ENCODE data around the gene JAG1.

JAG1 gene

GRCh38 chr20:10641467-10641866 lies 32.3 kb downstream of the JAG1 start:
- Histone ChIP-seq H3K4me1 (ENCODE audit: control insufficient read depth, insufficient read depth, low read length, poor library complexity, severe bottlenecking) (no peaks in the 10 kb centered on the region), H3K4me3 (ENCODE audit: insufficient read depth, low read depth, low read length, poor library complexity, severe bottlenecking) (no peak overlapping the region), H3K27me3 (replicated peaks; ENCODE audit: control insufficient read depth, insufficient read depth, low read length, poor library complexity, severe bottlenecking) (no peaks in the 10 kb centered on the region), H3K36me3 (ENCODE audit: control insufficient read depth, insufficient read depth, low read length) (no peaks in the 10 kb centered on the region), H3K27ac (ENCODE audit: insufficient read depth, low read length, poor library complexity, severe bottlenecking) (no peak overlapping the region), H3K9me3 (ENCODE audit: control insufficient read depth, low read length) (no peaks in the 10 kb centered on the region)
- no peak for DNase-seq

GRCh38 chr20:10640897-10641296 lies 32.9 kb downstream of the JAG1 start:
- Histone ChIP-seq H3K27ac (ENCODE audit: insufficient read depth, low read length, poor library complexity, severe bottlenecking) (no peak overlapping the region), H3K36me3 (ENCODE audit: control insufficient read depth, insufficient read depth, low read length) (no peaks in the 10 kb centered on the region), H3K9me3 (ENCODE audit: control insufficient read depth, low read length) (no peaks in the 10 kb centered on the region), H3K4me1 (ENCODE audit: control insufficient read depth, insufficient read depth, low read length, poor library complexity, severe bottlenecking) (no peaks in the 10 kb centered on the region), H3K4me3 (ENCODE audit: insufficient read depth, low read depth, low read length, poor library complexity, severe bottlenecking) (no peak overlapping the region), H3K27me3 (replicated peaks; ENCODE audit: control insufficient read depth, insufficient read depth, low read length, poor library complexity, severe bottlenecking) (no peaks in the 10 kb centered on the region)
- no peak for DNase-seq

- Histone ChIP-seq H3K4me3 (ENCODE audit: insufficient read depth, low read depth, low read length, poor library complexity, severe bottlenecking) (no peak overlapping the region), H3K27me3 (replicated peaks; ENCODE audit: control insufficient read depth, insufficient read depth, low read length, poor library complexity, severe bottlenecking) (no peaks in the 10 kb centered on the region), H3K27ac (ENCODE audit: insufficient read depth, low read length, poor library complexity, severe bottlenecking) (no peak overlapping the region), H3K36me3 (ENCODE audit: control insufficient read depth, insufficient read depth, low read length) (no peaks in the 10 kb centered on the region), H3K9me3 (ENCODE audit: control insufficient read depth, low read length) (no peaks in the 10 kb centered on the region), H3K4me1 (ENCODE audit: control insufficient read depth, insufficient read depth, low read length, poor library complexity, severe bottlenecking) (no peaks in the 10 kb centered on the region)
- no peak for DNase-seq
Observed at GRCh38 chr20:10639737-10640556, 33.9 kb downstream of the JAG1 start.

- Histone ChIP-seq H3K4me1 (ENCODE audit: control insufficient read depth, insufficient read depth, low read length, poor library complexity, severe bottlenecking) (no peaks in the 10 kb centered on the region), H3K27me3 (replicated peaks; ENCODE audit: control insufficient read depth, insufficient read depth, low read length, poor library complexity, severe bottlenecking) (no peaks in the 10 kb centered on the region), H3K4me3 (ENCODE audit: insufficient read depth, low read depth, low read length, poor library complexity, severe bottlenecking) (no peak overlapping the region), H3K36me3 (ENCODE audit: control insufficient read depth, insufficient read depth, low read length) (no peaks in the 10 kb centered on the region), H3K9me3 (ENCODE audit: control insufficient read depth, low read length) (no peaks in the 10 kb centered on the region), H3K27ac (ENCODE audit: insufficient read depth, low read length, poor library complexity, severe bottlenecking) (no peak overlapping the region)
- DNase-seq, result no peak
Observed at GRCh38 chr20:10639077-10639736, 34.6 kb downstream of the JAG1 start.

GRCh38 chr20:10637563-10637962 lies 36.2 kb downstream of the JAG1 start:
- H3K4me1 ChIP-seq (ENCODE audit: control insufficient read depth, insufficient read depth, low read length, poor library complexity, severe bottlenecking), result no peaks in the 10 kb centered on the region
- no peaks in the 10 kb centered on the region for H3K36me3 ChIP-seq (ENCODE audit: control insufficient read depth, insufficient read depth, low read length)
- no peak overlapping the region for H3K4me3 ChIP-seq (ENCODE audit: insufficient read depth, low read depth, low read length, poor library complexity, severe bottlenecking)
- no peaks in the 10 kb centered on the region for H3K9me3 ChIP-seq (ENCODE audit: control insufficient read depth, low read length)
- no peaks in the 10 kb centered on the region for H3K27me3 ChIP-seq (replicated peaks; ENCODE audit: control insufficient read depth, insufficient read depth, low read length, poor library complexity, severe bottlenecking)
- no peak for DNase-seq
- H3K27ac ChIP-seq (ENCODE audit: insufficient read depth, low read length, poor library complexity, severe bottlenecking), result no peak overlapping the region

- H3K4me1 ChIP-seq (ENCODE audit: control insufficient read depth, insufficient read depth, low read length, poor library complexity, severe bottlenecking), result no peaks in the 10 kb centered on the region
- H3K27ac ChIP-seq (ENCODE audit: insufficient read depth, low read length, poor library complexity, severe bottlenecking), result no peak overlapping the region
- no peaks in the 10 kb centered on the region for H3K9me3 ChIP-seq (ENCODE audit: control insufficient read depth, low read length)
- H3K36me3 ChIP-seq (ENCODE audit: control insufficient read depth, insufficient read depth, low read length), result no peaks in the 10 kb centered on the region
- DNase-seq, result no peak
- H3K27me3 ChIP-seq (replicated peaks; ENCODE audit: control insufficient read depth, insufficient read depth, low read length, poor library complexity, severe bottlenecking), result no peaks in the 10 kb centered on the region
- no peak overlapping the region for H3K4me3 ChIP-seq (ENCODE audit: insufficient read depth, low read depth, low read length, poor library complexity, severe bottlenecking)
Observed at GRCh38 chr20:10637031-10637559, 36.7 kb downstream of the JAG1 start.

GRCh38 chr20:10636326-10636818 lies 37.4 kb downstream of the JAG1 start:
- no peaks in the 10 kb centered on the region for H3K36me3 ChIP-seq (ENCODE audit: control insufficient read depth, insufficient read depth, low read length)
- H3K9me3 ChIP-seq (ENCODE audit: control insufficient read depth, low read length), result no peaks in the 10 kb centered on the region
- no peak overlapping the region for H3K27ac ChIP-seq (ENCODE audit: insufficient read depth, low read length, poor library complexity, severe bottlenecking)
- DNase-seq, result no peak
- H3K4me1 ChIP-seq (ENCODE audit: control insufficient read depth, insufficient read depth, low read length, poor library complexity, severe bottlenecking), result no peaks in the 10 kb centered on the region
- no peaks in the 10 kb centered on the region for H3K27me3 ChIP-seq (replicated peaks; ENCODE audit: control insufficient read depth, insufficient read depth, low read length, poor library complexity, severe bottlenecking)
- H3K4me3 ChIP-seq (ENCODE audit: insufficient read depth, low read depth, low read length, poor library complexity, severe bottlenecking), result no peak overlapping the region

GRCh38 chr20:10635476-10636208 lies 38.2 kb downstream of the JAG1 start:
- H3K9me3 ChIP-seq (ENCODE audit: control insufficient read depth, low read length), result no peaks in the 10 kb centered on the region
- no peaks in the 10 kb centered on the region for H3K27me3 ChIP-seq (replicated peaks; ENCODE audit: control insufficient read depth, insufficient read depth, low read length, poor library complexity, severe bottlenecking)
- no peak overlapping the region for H3K27ac ChIP-seq (ENCODE audit: insufficient read depth, low read length, poor library complexity, severe bottlenecking)
- H3K4me3 ChIP-seq (ENCODE audit: insufficient read depth, low read depth, low read length, poor library complexity, severe bottlenecking), result no peak overlapping the region
- no peak for DNase-seq
- H3K4me1 ChIP-seq (ENCODE audit: control insufficient read depth, insufficient read depth, low read length, poor library complexity, severe bottlenecking), result no peaks in the 10 kb centered on the region
- no peaks in the 10 kb centered on the region for H3K36me3 ChIP-seq (ENCODE audit: control insufficient read depth, insufficient read depth, low read length)

GRCh38 chr20:10634683-10635411 lies 39.0 kb downstream of the JAG1 start:
- no peak overlapping the region for H3K27ac ChIP-seq (ENCODE audit: insufficient read depth, low read length, poor library complexity, severe bottlenecking)

More at GRCh38 chr20:10634683-10635411, 39.0 kb downstream of the JAG1 start:
- H3K4me1 ChIP-seq (ENCODE audit: control insufficient read depth, insufficient read depth, low read length, poor library complexity, severe bottlenecking), result no peaks in the 10 kb centered on the region
- H3K9me3 ChIP-seq (ENCODE audit: control insufficient read depth, low read length), result no peaks in the 10 kb centered on the region
- H3K27me3 ChIP-seq (replicated peaks; ENCODE audit: control insufficient read depth, insufficient read depth, low read length, poor library complexity, severe bottlenecking), result no peaks in the 10 kb centered on the region
- H3K4me3 ChIP-seq (ENCODE audit: insufficient read depth, low read depth, low read length, poor library complexity, severe bottlenecking), result no peak overlapping the region
- DNase-seq, result no peak
- H3K36me3 ChIP-seq (ENCODE audit: control insufficient read depth, insufficient read depth, low read length), result no peaks in the 10 kb centered on the region

Measured in effector memory CD4-positive, alpha-beta T cell (primary cell).